Brain microvascular endothelial cell (primary cell): ENCODE data around the gene ZBTB7C.

Experiments used
- DNase-seq: peaks from one replicate; pipeline ENCODE4 v3.0.0-alpha.2; 2020
- H3K27ac ChIP-seq: fragments of 250-450 bp; sonication (Bioruptor Pico); 2 replicates; pipeline ENCODE4 v1.5.1; 2020; ENCODE audit warnings: mild to moderate bottlenecking, moderate library complexity
- H3K27me3 ChIP-seq: fragments of 250-450 bp; sonication (Bioruptor Pico); replicated peaks from 2 replicates; pipeline ENCODE4 v1.5.1; 2020; ENCODE audit warnings: mild to moderate bottlenecking
- H3K36me3 ChIP-seq: fragments of 250-450 bp; sonication (Bioruptor Pico); replicated peaks from 2 replicates; pipeline ENCODE4 v1.5.1; 2020; ENCODE audit warnings: mild to moderate bottlenecking
- H3K4me3 ChIP-seq: 2 replicates; pipeline ENCODE4 v1.5.1; 2011; ENCODE audit warnings: low read depth, mild to moderate bottlenecking, control low read depth, low read length, moderate library complexity
- CTCF ChIP-seq: IDR thresholded peaks from 2 replicates; pipeline ENCODE4 v1.5.1; 2011; ENCODE audit warnings: low read depth, mild to moderate bottlenecking, moderate library complexity, low read length, control low read depth, inconsistent platforms; ENCODE audit errors: missing control alignments
- in situ Hi-C: cut with HindIII; loops from 2 replicates; pipeline ENCODE4 v1.10.0; 2017; ENCODE audit warnings: low sequenced_read_pairs, low pct_ligation_motif_present

Gene ZBTB7C

GRCh38 chr18:48028081-48028480 is 381.1 kb downstream of the ZBTB7C start:
- in situ Hi-C loops: no loop called here
- H3K27ac ChIP-seq: no peak overlapping the region
- no peaks in the 10 kb centered on the region for H3K27me3 ChIP-seq
- no peak overlapping the region for H3K4me3 ChIP-seq
- peak; percentile 33 for TF ChIP-seq CTCF
- DNase-seq: no peak
- H3K36me3 ChIP-seq: no peaks in the 10 kb centered on the region

GRCh38 chr18:48027401-48027963 is 381.7 kb downstream of the ZBTB7C start:
- Histone ChIP-seq H3K27me3 (no peaks in the 10 kb centered on the region), H3K27ac (no peak overlapping the region), H3K4me3 (no peak overlapping the region), H3K36me3 (no peaks in the 10 kb centered on the region)
- no peak for TF ChIP-seq CTCF
- DNase-seq: no peak
- in situ Hi-C loops: no loop called here

- Histone ChIP-seq H3K27me3 (no peaks in the 10 kb centered on the region), H3K27ac (no peak overlapping the region), H3K4me3 (no peak overlapping the region), H3K36me3 (no peaks in the 10 kb centered on the region)
- TF ChIP-seq CTCF: no peak
- no peak for DNase-seq
- in situ Hi-C loops: no loop called here
Observed at GRCh38 chr18:48026216-48026615, 383.0 kb downstream of the ZBTB7C start.

GRCh38 chr18:48024881-48025660 is 384.1 kb downstream of the ZBTB7C start:
- in situ Hi-C loops: no loop called here
- no peaks in the 10 kb centered on the region for H3K36me3 ChIP-seq
- no peak for TF ChIP-seq CTCF
- no peak overlapping the region for H3K27ac ChIP-seq
- no peak for DNase-seq
- H3K4me3 ChIP-seq: no peak overlapping the region
- no peaks in the 10 kb centered on the region for H3K27me3 ChIP-seq

GRCh38 chr18:48024009-48024512 is 385.1 kb downstream of the ZBTB7C start:
- no peaks in the 10 kb centered on the region for H3K36me3 ChIP-seq
- in situ Hi-C loops: no loop called here
- H3K27ac ChIP-seq: no peak overlapping the region
- no peak overlapping the region for H3K4me3 ChIP-seq
- no peaks in the 10 kb centered on the region for H3K27me3 ChIP-seq
- no peak for TF ChIP-seq CTCF
- no peak for DNase-seq
